Heart left ventricle (tissue), 13 donors: Measurements from ENCODE around the gene SERPINA6.
"Not testable (repeated sequence)": the region's sequence is repeated elsewhere in the genome, so short reads cannot be mapped to it uniquely, and the experiment has no call there.

Experiments used
- CTCF ChIP-seq, 12 donors: fragments of 200-600 bp; sonication (generic) in 4 of 12; IDR thresholded peaks; one replicate each; pipeline versions ENCODE4 v1.5.0 to v1.8.0; 2018 to 2022; ENCODE audit warnings: antibody characterized with exemption in 12 of 12, mild to moderate bottlenecking in 5 of 12
- POLR2A ChIP-seq, 2 donors: fragments of 450-650 bp; IDR thresholded peaks; one replicate each; pipeline ENCODE4 v1.6.1; 2017; ENCODE audit warnings: antibody characterized with exemption in 2 of 2, mild to moderate bottlenecking in 2 of 2, moderate library complexity in 2 of 2
- donor health status: ischemic (EF 13 %, LVEDD 7.1; RV severe dilation, severe dysfunction).
- donor health status: DM: no; HTN: yes; CAD: no.
- donor health status: DM: no; HTN: no; CAD: no.
- donor health status: ischemic (EF 25% LVEDD 6.9; RV normal size, moderate dysfunction).
- donor health status: ischemic (EF 25% LVEDD 5.7; RV mildly dilated, moderate dysfunction).
- donor health status: ischemic (EF 35%, LVEDD 5.7; RV mildly dilated, moderate dysfunction).
- donor health status: nonischemic (EF 11% LVEDD 7.7; RV severe dilation, severe dysfunction).
- donor health status: DM: yes; HTN: yes; CAD: no.
- donor health status: PGD.
- donor health status: ischemic (EF 29% LVEDD 5.4; RV normal size, mild dysfunction).
- donor health status: nonischemic (EF 23%, LVEDD 6.1; RV moderate dilation, normal function).

- not testable (repeated sequence) for TF ChIP-seq CTCF, POLR2A (IDR thresholded peaks at IDR 0.05)
Observed at GRCh38 chr14:94346065-94346786, 23.1 kb upstream of the SERPINA6 start.
